ENCODE results near the gene ADAM8.
A peak's percentile ranks its signal among the peaks of the same experiment; 100 is the strongest.
"Not testable (repeated sequence)": the region's sequence is repeated elsewhere in the genome, so short reads cannot be mapped to it uniquely, and the experiment has no call there.

Gene ADAM8

GRCh38 chr10:133266056-133266795, 10.4 kb downstream of the ADAM8 start:
- no peak for DNase-seq

- DNase-seq = not testable (repeated sequence)
Observed at GRCh38 chr10:133265052-133265451, 11.6 kb downstream of the ADAM8 start.

GRCh38 chr10:133264461-133264860, 12.2 kb downstream of the ADAM8 start:
- DNase-seq = peak; percentile 61

GRCh38 chr10:133263674-133264073, 13.0 kb downstream of the ADAM8 start:
- no peak for DNase-seq

GRCh38 chr10:133262696-133263095, 14.0 kb downstream of the ADAM8 start:
- DNase-seq = no peak

GRCh38 chr10:133261726-133262325, 14.8 kb downstream of the ADAM8 start:
- peak; percentile 90 for DNase-seq

GRCh38 chr10:133260895-133261725, 15.6 kb downstream of the ADAM8 start:
- DNase-seq = peak; percentile 70

GRCh38 chr10:133259602-133259989, 17.1 kb downstream of the ADAM8 start:
- no peak for DNase-seq

GRCh38 chr10:133258818-133259601, 17.7 kb downstream of the ADAM8 start:
- DNase-seq = peak; percentile 86

GRCh38 chr10:133258066-133258817, 18.4 kb downstream of the ADAM8 start:
- DNase-seq = peak; percentile 38

GRCh38 chr10:133257489-133258065, 19.1 kb downstream of the ADAM8 start:
- DNase-seq = peak; percentile 34

GRCh38 chr10:133255323-133255722, 21.3 kb downstream of the ADAM8 start:
- no peak for DNase-seq

GRCh38 chr10:133254421-133255120, 22.1 kb downstream of the ADAM8 start:
- DNase-seq = no peak

- DNase-seq = no peak
Observed at GRCh38 chr10:133253361-133253955, 23.2 kb downstream of the ADAM8 start.

- no peak for DNase-seq
Observed at GRCh38 chr10:133252223-133252552, 24.5 kb downstream of the ADAM8 start.

GRCh38 chr10:133251388-133252222, 25.1 kb downstream of the ADAM8 start:
- DNase-seq = no peak

GRCh38 chr10:133249975-133250754, 26.5 kb downstream of the ADAM8 start:
- no peak for DNase-seq

GRCh38 chr10:133249094-133249780, 27.4 kb downstream of the ADAM8 start:
- DNase-seq = no peak

Data from CD4-positive, alpha-beta T cell treated with Interleukin-17A for 1 hour (primary cell).